H1 (cell line): Measurements from ENCODE around the gene LMTK2.

Experiments
- CREB1 ChIP-seq: IDR thresholded peaks from 2 replicates; pipeline ENCODE4 v1.6.1; 2012; ENCODE audit warnings: inconsistent platforms
- EP300 ChIP-seq, 2 experiments: IDR thresholded peaks; 1 replicate in 1 of 2; 2 replicates in 1 of 2; pipeline ENCODE4 v1.6.1; 2011 to 2012; ENCODE audit warnings: low read depth in 2 of 2, low read length in 2 of 2, mild to moderate bottlenecking in 2 of 2, borderline replicate concordance in 1 of 2, inconsistent platforms in 1 of 2, moderate library complexity in 1 of 2
- JUND ChIP-seq: IDR thresholded peaks from 2 replicates; pipeline ENCODE4 v1.6.1; 2011; ENCODE audit warnings: mild to moderate bottlenecking, improper control_type of control experiment, low read length
- PHF8 ChIP-seq: fragments of 200-600 bp; sonication (generic); conservative IDR thresholded peaks from 2 replicates; pipeline ENCODE4 v1.7.1; 2012; ENCODE audit warnings: low read depth, mild to moderate bottlenecking, inconsistent platforms, low read length, moderate library complexity
- POLR2A ChIP-seq, 2 experiments: IDR thresholded peaks; 1 replicate in 1 of 2; 2 replicates in 1 of 2; pipeline ENCODE4 v1.6.1; 2011; ENCODE audit warnings: low read depth in 2 of 2, low read length in 2 of 2, mild to moderate bottlenecking in 2 of 2; ENCODE audit errors: control extremely low read depth in 1 of 2
- POLR2AphosphoS5 ChIP-seq: IDR thresholded peaks from 2 replicates; pipeline ENCODE4 v1.6.1; 2011; ENCODE audit warnings: low read depth, low read length
- SIRT6 ChIP-seq: IDR thresholded peaks from one replicate; pipeline ENCODE4 v1.7.1; 2012; ENCODE audit warnings: low read length, inconsistent platforms
- TF ChIP-seq, protein P1 (sequence below), 3 experiments: IDR thresholded peaks; 1 replicate in 2 of 3; 2 replicates in 1 of 3; pipeline versions ENCODE4 v1.5.1 to v1.6.1; 2011; ENCODE audit warnings: low read length in 3 of 3, mild to moderate bottlenecking in 3 of 3, inconsistent platforms in 2 of 3, low read depth in 1 of 3, moderate library complexity in 1 of 3; ENCODE audit not compliant: insufficient read depth in 1 of 3; ENCODE audit errors: control extremely low read depth in 1 of 3
- TF ChIP-seq, protein P2 (sequence below): IDR thresholded peaks from 2 replicates; pipeline ENCODE4 v1.6.1; 2012; ENCODE audit warnings: low read length, inconsistent platforms

- TF ChIP-seq POLR2AphosphoS5 (no peak), POLR2A (IDR thresholded peaks at IDR 0.05; ENCODE audit: control extremely low read depth in 1 of 2, low read depth in 2 of 2, low read length in 2 of 2) (no peak), PHF8 (no peak), EP300 (IDR thresholded peaks at IDR 0.05; ENCODE audit: borderline replicate concordance in 1 of 2, low read depth in 2 of 2, low read length in 2 of 2) (no peak), SIRT6 (no peak), CREB1 (no peak), JUND (no peak)
- TF ChIP-seq, protein P1, sequence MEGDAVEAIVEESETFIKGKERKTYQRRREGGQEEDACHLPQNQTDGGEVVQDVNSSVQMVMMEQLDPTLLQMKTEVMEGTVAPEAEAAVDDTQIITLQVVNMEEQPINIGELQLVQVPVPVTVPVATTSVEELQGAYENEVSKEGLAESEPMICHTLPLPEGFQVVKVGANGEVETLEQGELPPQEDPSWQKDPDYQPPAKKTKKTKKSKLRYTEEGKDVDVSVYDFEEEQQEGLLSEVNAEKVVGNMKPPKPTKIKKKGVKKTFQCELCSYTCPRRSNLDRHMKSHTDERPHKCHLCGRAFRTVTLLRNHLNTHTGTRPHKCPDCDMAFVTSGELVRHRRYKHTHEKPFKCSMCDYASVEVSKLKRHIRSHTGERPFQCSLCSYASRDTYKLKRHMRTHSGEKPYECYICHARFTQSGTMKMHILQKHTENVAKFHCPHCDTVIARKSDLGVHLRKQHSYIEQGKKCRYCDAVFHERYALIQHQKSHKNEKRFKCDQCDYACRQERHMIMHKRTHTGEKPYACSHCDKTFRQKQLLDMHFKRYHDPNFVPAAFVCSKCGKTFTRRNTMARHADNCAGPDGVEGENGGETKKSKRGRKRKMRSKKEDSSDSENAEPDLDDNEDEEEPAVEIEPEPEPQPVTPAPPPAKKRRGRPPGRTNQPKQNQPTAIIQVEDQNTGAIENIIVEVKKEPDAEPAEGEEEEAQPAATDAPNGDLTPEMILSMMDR (IDR thresholded peaks at IDR 0.05; ENCODE audit: control extremely low read depth in 1 of 3, insufficient read depth in 1 of 3, low read depth in 1 of 3, low read length in 3 of 3) = no peak
- TF ChIP-seq, protein P2, sequence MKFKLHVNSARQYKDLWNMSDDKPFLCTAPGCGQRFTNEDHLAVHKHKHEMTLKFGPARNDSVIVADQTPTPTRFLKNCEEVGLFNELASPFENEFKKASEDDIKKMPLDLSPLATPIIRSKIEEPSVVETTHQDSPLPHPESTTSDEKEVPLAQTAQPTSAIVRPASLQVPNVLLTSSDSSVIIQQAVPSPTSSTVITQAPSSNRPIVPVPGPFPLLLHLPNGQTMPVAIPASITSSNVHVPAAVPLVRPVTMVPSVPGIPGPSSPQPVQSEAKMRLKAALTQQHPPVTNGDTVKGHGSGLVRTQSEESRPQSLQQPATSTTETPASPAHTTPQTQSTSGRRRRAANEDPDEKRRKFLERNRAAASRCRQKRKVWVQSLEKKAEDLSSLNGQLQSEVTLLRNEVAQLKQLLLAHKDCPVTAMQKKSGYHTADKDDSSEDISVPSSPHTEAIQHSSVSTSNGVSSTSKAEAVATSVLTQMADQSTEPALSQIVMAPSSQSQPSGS = no peak
Measured at GRCh38 chr7:98238976-98239375, 132.3 kb downstream of the LMTK2 start.
